NK-92 (cell line): ENCODE data around the gene POLR3B.

Experiments
- DNase-seq: peaks from one replicate; lab custom pipeline; 2025; ENCODE audit not compliant: unreplicated experiment; lab: John Stamatoyannopoulos, UW

The POLR3B gene

DNA sequence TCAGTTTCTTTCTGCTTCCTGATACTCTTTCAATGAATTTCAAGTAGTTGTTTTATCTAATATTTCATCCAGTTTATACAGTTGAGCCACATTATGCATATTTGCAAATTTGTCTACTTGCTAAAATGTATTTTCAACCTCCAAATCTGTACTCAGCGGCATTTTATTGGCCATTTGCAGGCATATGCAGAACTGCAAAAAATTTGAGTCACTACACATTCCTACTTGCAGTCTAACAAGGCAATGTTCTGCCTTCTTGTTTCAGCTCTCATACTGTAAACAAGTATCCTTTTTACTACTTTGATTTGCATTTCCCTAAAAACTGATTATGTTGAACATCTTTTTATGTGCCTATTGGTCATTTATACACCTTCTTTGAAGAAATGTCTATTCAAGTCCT, 55.0 kb downstream of the POLR3B start:
- DNase-seq, result no peak

GRCh38 chr12:106415134-106415533, 57.6 kb downstream of the POLR3B start:
- no peak for DNase-seq

- no peak for DNase-seq
Observed at GRCh38 chr12:106416273-106416672, 58.7 kb downstream of the POLR3B start.

DNA sequence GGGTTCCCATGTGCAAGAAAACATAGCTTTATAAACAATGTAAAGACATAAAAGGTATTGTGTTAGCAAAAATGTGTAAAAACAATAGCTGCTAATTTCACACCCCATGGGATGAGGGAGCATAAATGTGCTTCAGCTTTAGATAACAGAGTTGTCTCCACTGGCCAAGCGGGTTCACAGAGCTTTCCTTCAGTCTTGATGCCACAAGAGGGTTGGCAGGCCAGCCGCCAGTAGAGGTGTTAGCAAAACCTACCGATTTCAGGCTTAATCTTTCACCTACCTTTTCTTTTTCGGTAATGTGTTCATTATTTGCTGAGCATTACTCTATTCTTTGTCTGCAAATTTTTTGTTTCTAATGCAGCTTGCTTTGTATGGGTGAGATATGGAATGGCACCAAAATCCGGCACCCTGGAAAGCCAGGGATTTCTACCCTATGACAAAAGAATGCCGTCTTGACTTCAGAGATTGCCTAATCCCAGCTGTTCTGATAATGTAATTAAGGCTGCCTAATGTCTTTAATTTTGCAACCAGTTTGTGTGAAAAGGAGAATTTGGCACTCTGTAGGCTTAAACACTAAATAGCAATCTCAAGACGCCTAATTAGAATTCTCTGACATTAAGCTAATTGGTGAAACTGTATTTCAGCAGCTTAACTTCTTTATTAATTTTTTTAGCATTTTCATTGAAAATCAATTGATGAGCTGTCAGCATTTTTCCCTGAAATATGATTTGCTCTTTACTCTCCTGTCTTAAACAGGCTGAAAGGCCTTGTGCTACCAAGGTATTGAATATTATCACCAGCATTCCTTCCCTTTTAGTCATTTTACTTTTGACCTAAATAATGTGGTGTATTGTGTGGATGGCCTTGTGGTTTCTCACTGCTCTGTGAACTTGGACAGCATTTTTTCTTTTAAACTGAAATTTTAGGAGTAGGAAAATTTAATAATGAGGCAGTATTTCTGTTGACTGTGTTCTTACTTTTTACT, 60.7 kb downstream of the POLR3B start:
- DNase-seq, result no peak

- DNase-seq, result no peak
Observed at GRCh38 chr12:106418970-106419369, 61.4 kb downstream of the POLR3B start.

GRCh38 chr12:106423291-106423690, 65.7 kb downstream of the POLR3B start:
- DNase-seq, result no peak

GRCh38 chr12:106425061-106425702, 67.6 kb downstream of the POLR3B start:
- no peak for DNase-seq

GRCh38 chr12:106427917-106428316, 70.4 kb downstream of the POLR3B start:
- DNase-seq, result no peak

DNA sequence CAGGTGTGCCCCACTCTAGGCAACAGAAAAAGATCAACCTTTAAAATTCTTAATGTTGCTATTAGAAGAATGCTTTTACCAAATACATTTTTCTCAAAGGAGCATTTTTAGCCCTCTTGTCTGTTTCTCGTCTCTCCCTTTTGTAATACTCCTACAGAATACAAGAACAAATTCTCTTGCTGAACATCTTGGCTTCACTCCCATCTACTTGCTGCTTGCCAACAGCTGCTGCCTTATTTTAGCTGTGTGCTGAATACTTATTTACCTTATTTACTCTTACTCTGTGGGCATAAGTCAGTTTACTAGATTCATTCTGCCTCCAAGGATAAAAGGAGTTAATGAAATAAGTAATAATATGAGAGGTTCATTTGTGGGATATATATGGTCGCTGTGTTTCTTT, 70.8 kb downstream of the POLR3B start:
- no peak for DNase-seq

DNA sequence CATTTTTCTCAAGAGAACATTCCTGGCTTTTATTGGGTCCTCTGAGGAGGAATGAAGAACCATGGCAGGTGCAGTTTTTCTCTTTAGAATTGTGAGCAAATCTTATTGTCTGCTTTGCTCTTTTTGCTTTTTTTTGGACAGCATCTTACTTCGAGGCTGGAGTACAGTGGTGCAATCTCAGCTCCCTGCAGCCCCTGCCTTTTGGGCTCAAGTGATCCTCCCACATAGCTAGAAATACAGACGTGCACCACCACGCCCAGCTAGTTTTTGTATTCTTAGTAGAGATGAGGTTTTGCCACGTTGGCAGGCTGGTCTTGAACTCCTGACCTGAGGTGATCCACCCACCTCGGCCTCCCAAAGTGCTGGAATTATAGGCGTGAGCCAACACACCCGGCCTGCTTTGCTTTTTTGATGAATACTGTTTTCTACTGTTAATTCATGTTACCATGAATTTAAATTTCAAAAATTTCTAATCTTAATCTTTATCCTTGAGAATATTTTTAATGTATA, 71.5 kb downstream of the POLR3B start:
- no peak for DNase-seq

- DNase-seq, result no peak
Observed at GRCh38 chr12:106429636-106430035, 72.1 kb downstream of the POLR3B start.

- no peak for DNase-seq
Observed at GRCh38 chr12:106431839-106432411, 74.4 kb downstream of the POLR3B start.

DNA sequence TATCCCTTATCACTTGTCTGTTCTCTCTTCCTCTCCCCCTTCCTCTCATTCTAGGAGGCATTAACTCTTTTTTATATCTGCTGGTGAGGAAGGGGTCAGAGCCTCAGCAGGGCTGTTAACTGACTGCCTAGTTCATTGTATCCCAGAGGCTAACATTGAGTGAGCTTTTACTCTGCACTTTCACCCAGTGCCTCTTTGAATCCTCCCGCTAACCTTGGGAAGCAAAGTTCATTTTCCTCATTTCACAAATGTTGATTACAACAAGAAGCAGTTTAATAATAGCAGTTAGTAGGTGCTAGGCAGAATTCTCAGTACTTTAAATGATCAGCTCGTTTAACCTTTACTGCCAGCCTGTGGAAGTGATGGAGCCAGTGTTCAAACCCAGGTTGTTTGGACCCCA, 75.5 kb downstream of the POLR3B start:
- no peak for DNase-seq

DNA sequence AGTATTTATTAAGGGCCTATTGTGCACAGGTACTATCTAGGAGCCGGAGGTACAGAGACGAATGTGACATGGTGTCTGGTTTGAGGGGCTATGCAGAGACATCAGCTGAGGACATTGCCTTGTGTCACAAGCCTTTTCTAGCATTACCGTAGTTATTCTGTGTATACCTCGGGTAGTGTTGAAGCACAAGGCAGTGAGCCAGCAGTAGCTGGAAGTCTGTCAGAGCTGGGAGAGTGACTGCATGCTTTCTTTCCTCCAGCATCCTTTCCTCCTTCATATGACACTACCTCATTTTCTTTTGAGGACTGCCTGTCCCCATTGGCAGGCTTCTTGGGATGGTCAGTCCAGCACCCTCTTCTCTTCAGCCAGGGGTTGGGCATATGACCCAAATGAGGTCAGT, 77.0 kb downstream of the POLR3B start:
- DNase-seq, result no peak

DNA sequence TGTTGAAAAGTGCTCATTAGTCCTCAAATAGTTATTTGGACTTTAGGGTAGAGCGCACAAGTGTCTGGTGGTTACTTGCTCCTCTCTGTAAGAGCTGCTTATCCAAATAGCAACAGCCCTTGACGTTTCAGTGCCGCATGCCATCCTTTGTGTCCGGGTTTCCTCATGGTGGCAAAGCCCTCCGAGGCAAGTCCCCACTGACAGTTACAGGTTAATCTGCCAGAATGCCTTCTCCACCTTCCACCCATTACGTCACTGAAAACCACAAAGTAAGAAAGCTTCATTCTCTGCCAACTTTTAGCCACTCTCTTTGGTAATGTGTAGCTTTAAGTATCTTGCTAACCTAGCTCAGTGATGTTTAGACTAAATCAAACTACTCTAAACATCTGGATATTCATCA, 78.6 kb downstream of the POLR3B start:
- no peak for DNase-seq

DNA sequence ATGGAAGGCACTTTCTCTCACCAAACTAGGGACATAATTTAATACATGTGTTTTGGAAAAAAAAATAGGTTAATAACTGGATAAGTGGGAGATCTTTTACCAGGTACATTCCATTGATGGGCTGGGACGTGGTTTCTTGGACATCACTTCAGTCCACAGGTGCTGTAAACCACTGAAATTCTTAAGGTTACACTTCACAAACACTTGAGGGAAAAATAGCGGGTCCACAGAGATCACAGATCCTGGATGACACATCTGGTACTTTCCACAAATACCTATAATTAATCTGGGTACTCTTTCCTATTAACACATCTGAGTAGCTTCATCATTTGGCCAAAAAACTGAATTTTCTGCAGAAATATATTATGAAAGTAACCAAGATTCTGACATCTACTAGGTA, 85.0 kb downstream of the POLR3B start:
- DNase-seq, result no peak

DNA sequence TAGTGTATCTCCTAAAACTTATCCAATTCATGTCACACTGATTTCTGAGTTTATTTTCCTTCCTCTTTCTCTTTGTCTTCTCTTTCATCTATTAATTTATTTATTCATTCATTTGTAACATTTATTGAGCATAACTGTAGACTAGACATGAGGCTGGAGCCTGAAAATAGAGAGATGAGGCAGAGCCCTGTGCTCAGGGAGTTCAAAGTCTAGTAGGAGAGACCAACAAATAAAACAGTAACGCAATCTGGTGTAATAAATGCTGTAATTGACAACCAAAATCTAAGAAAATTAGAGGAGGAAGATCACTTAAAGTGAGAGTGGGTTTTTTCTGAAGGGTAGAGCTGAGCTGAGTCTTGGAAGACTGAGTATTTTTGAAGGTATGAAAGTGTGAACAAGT, 87.5 kb downstream of the POLR3B start:
- DNase-seq, result no peak

GRCh38 chr12:106445959-106446358, 88.4 kb downstream of the POLR3B start:
- DNase-seq, result no peak

GRCh38 chr12:106446419-106447092, 89.0 kb downstream of the POLR3B start:
- DNase-seq, result no peak

DNA sequence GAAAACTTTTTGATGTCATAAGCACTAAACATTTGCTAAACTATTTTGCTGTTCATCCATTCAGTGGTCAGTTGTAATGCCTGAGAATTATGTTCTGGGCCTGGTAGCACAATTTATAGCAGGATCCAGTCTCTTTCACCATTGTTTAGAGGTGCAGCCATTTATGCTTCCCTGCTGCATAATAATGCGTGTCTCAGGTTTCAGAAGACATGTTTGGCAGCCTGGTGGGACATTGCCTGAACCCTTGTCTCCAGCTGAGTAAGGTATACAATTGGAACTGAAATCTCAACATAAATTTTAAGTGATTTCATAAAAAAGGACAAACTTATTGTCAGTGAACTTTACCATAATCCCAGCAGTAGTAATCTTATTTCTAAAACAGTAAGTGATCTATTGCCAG, 94.8 kb downstream of the POLR3B start:
- DNase-seq, result no peak

- DNase-seq, result no peak
Observed at GRCh38 chr12:106455111-106455510, 97.6 kb downstream of the POLR3B start.
